NOMO-1 treated with dmso at 0.1 percent for 144 hours (cell line): ENCODE measurements around the gene ADH5.
"Not testable (repeated sequence)": the region's sequence is repeated elsewhere in the genome, so short reads cannot be mapped to it uniquely, and the experiment has no call there.

Source experiments
- DNase-seq: peaks from one replicate; lab custom pipeline; 2025; ENCODE audit not compliant: unreplicated experiment; lab: John Stamatoyannopoulos, UW

ADH5 gene

GRCh38 chr4:99038213-99038612 lies 50.4 kb downstream of the ADH5 start:
- DNase-seq: no peak

GRCh38 chr4:99033956-99034355 lies 54.6 kb downstream of the ADH5 start:
- no peak for DNase-seq

- DNase-seq: no peak
Observed at GRCh38 chr4:99029852-99030251, 58.7 kb downstream of the ADH5 start.

- no peak for DNase-seq
Observed at GRCh38 chr4:99029018-99029735, 59.4 kb downstream of the ADH5 start.

- DNase-seq: no peak
Observed at GRCh38 chr4:99028187-99028586, 60.4 kb downstream of the ADH5 start.

GRCh38 chr4:99027304-99027703 lies 61.3 kb downstream of the ADH5 start:
- no peak for DNase-seq

- DNase-seq: no peak
Observed at GRCh38 chr4:99025506-99025905, 63.1 kb downstream of the ADH5 start.

- DNase-seq: no peak
Observed at GRCh38 chr4:99024481-99025275, 63.9 kb downstream of the ADH5 start.

- DNase-seq: not testable (repeated sequence)
Observed at GRCh38 chr4:99023800-99024251, 64.8 kb downstream of the ADH5 start.

GRCh38 chr4:99022566-99022965 lies 66.0 kb downstream of the ADH5 start:
- DNase-seq: no peak

GRCh38 chr4:99021386-99021785 lies 67.2 kb downstream of the ADH5 start:
- DNase-seq: no peak
